Heart right ventricle (tissue), 16 donors: Measurements from ENCODE around the gene ARHGAP42. TPM values are rescaled to one million over a fixed set of nuclear protein-coding genes. Genes with fewer than 3 reads are reported as not detected.
A peak's percentile ranks its signal among the peaks of the same experiment; 100 is the strongest.

Experiments
- ATAC-seq, 8 donors: fragments of 200-7000 bp; cut with Tn5 transposase; one replicate each; pipeline ENCODE4 v1.9.1; 2020; ENCODE audit warnings: mild to moderate bottlenecking in 8 of 8, moderate library complexity in 8 of 8, moderate number of reproducible peaks in 1 of 8
- DNase-seq, 2 donors: peaks; one replicate each; pipeline ENCODE4 v3.0.0-alpha.2; 2020
- H3K27ac ChIP-seq, 10 donors: fragments of 200-600 bp; sonication (generic) in 2 of 10; one replicate each; pipeline versions ENCODE4 v1.5.0 to v1.8.0; 2020 to 2022; ENCODE audit warnings: mild to moderate bottlenecking in 3 of 10
- H3K27me3 ChIP-seq, 7 donors: fragments of 200-600 bp; one replicate each; pipeline ENCODE4 v1.8.0; 2021 to 2022; ENCODE audit warnings: mild to moderate bottlenecking in 2 of 7
- H3K36me3 ChIP-seq, 9 donors: fragments of 200-600 bp; sonication (generic) in 1 of 9; one replicate each; pipeline versions ENCODE4 v1.5.0 to v1.8.0; 2020 to 2022; ENCODE audit warnings: mild to moderate bottlenecking in 2 of 9
- H3K4me1 ChIP-seq, 9 donors: fragments of 200-600 bp; sonication (generic) in 1 of 9; one replicate each; pipeline versions ENCODE4 v1.5.0 to v1.8.0; 2020 to 2022; ENCODE audit warnings: mild to moderate bottlenecking in 4 of 9
- H3K4me3 ChIP-seq, 10 donors: fragments of 200-600 bp; sonication (generic) in 2 of 10; one replicate each; pipeline versions ENCODE4 v1.5.0 to v1.8.0; 2020 to 2022; ENCODE audit warnings: mild to moderate bottlenecking in 7 of 10, moderate library complexity in 2 of 10
- H3K9me3 ChIP-seq, 11 donors: fragments of 200-600 bp in 10 of 11; sonication (generic) in 2 of 11; one replicate each; pipeline versions ENCODE4 v1.5.0 to v1.8.0; 2013 to 2022; ENCODE audit warnings: mild to moderate bottlenecking in 2 of 11, control low read depth in 1 of 11, moderate library complexity in 1 of 11
- WGBS, 2 donors: extraction: QIAGEN DNeasy Blood & Tissue Kit; methylation state at CpG; one replicate each; pipeline ENCODE4 v1.1.7; 2013; ENCODE audit warnings: inconsistent platforms in 1 of 2; 5-methylcytosine and 5-hydroxymethylcytosine counted together
- intact Hi-C, 10 donors: fragments of 100-400 bp; cut with DNase I; formaldehyde crosslinking; loops; one replicate each; pipeline versions ENCODE4 v1.11.1 to v1.14.2; 2022
- polyA plus RNA-seq, 2 donors: library from polyadenylated mRNA; stranded (reverse); fragments of 200-250 nt; gene quantifications; one replicate each; pipeline ENCODE4 v1.2.3, GENCODE V29; 2013
- total RNA-seq, 10 donors: library from RNA; stranded (reverse); fragmentation: NEBNext Ultra II Directional in 3 of 10; extraction: Animal tissue kit (Norgen Biotek cat#: 25700) in 3 of 10; gene quantifications; one replicate each; pipeline versions ENCODE4 v1.2.1 to v1.2.4, GENCODE V29; 2021 to 2023
- TF ChIP-seq, protein P1 (sequence below), 9 donors: fragments of 200-600 bp; sonication (generic) in 2 of 9; IDR thresholded peaks; one replicate each; pipeline versions ENCODE4 v1.5.0 to v1.8.0; 2021 to 2022; ENCODE audit warnings: antibody characterized with exemption in 9 of 9, mild to moderate bottlenecking in 5 of 9, moderate library complexity in 1 of 9
- donor health status: Arrhythmogenic right ventricular cardiomyopathy.
- donor health status: ischemic (EF 13 %, LVEDD 7.1; RV severe dilation, severe dysfunction).
- donor health status: healthy with polysubstance abuse.
- donor health status: DM: no; HTN: yes; CAD: no.
- donor health status: DM: no; HTN: no; CAD: no.
- donor health status: ischemic (EF 25% LVEDD 6.9; RV normal size, moderate dysfunction).
- donor health status: ischemic (EF 25% LVEDD 5.7; RV mildly dilated, moderate dysfunction).
- donor health status: healthy.
- donor health status: DM: yes; HTN: yes; CAD: no.
- donor health status: Ischemic cardiomyopathy.
- donor health status: ischemic (EF 35%, LVEDD 5.7; RV mildly dilated, moderate dysfunction).
- donor health status: nonischemic (EF 11% LVEDD 7.7; RV severe dilation, severe dysfunction).
- donor health status: DM: yes; HTN: yes; CAD: no.
- donor health status: PGD.
- donor health status: ischemic (EF 29% LVEDD 5.4; RV normal size, mild dysfunction).
- donor health status: nonischemic (EF 23%, LVEDD 6.1; RV moderate dilation, normal function).

Gene ARHGAP42
- total and polyA plus RNA-seq, 12 donors, result 3.9 to 13.1 (median 8.8) TPM

GRCh38 chr11:100639140-100639539 lies 47.9 kb upstream of the ARHGAP42 start:
- Histone ChIP-seq H3K27ac (peak overlapping the region in 6 of 10 donors; percentile 6 to 38 (median 24)), H3K36me3 (no peaks in the 10 kb centered on the region), H3K4me3 (no peak overlapping the region), H3K9me3 (peaks cover 0 to 6% (median 0%) of the 10 kb centered on the region in 11 donors), H3K27me3 (no peaks in the 10 kb centered on the region), H3K4me1 (peaks cover 0 to 10% (median 0%) of the 10 kb centered on the region in 9 donors)
- intact Hi-C loops, result loop anchor here in 1 of 10 donors (5.0 kb wide), 1 partner anchor 62 kb away; no protein-coding TSS in a partner anchor
- TF ChIP-seq, protein P1, sequence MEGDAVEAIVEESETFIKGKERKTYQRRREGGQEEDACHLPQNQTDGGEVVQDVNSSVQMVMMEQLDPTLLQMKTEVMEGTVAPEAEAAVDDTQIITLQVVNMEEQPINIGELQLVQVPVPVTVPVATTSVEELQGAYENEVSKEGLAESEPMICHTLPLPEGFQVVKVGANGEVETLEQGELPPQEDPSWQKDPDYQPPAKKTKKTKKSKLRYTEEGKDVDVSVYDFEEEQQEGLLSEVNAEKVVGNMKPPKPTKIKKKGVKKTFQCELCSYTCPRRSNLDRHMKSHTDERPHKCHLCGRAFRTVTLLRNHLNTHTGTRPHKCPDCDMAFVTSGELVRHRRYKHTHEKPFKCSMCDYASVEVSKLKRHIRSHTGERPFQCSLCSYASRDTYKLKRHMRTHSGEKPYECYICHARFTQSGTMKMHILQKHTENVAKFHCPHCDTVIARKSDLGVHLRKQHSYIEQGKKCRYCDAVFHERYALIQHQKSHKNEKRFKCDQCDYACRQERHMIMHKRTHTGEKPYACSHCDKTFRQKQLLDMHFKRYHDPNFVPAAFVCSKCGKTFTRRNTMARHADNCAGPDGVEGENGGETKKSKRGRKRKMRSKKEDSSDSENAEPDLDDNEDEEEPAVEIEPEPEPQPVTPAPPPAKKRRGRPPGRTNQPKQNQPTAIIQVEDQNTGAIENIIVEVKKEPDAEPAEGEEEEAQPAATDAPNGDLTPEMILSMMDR (IDR thresholded peaks at IDR 0.05), result no peak
- DNase-seq, result no peak
- 46 to 50% methylated on average over 9 of the region's 9 CpGs for WGBS, 2 donors
- peak in 4 of 8 donors; percentile 29 to 64 (median 53) for ATAC-seq

- intact Hi-C loops, result no loop called here
- peak overlapping the region in 1 of 10 donors; percentile 36 for H3K27ac ChIP-seq
- TF ChIP-seq, protein P1 (IDR thresholded peaks at IDR 0.05), result no peak
- no peaks in the 10 kb centered on the region for H3K27me3 ChIP-seq
- H3K9me3 ChIP-seq, result peaks cover 0 to 6% (median 0%) of the 10 kb centered on the region in 11 donors
- H3K4me1 ChIP-seq, result peaks cover 0 to 4% (median 0%) of the 10 kb centered on the region in 9 donors
- 76 to 81% methylated on average over 2 of the region's 2 CpGs for WGBS, 2 donors
- no peak overlapping the region for H3K4me3 ChIP-seq
- ATAC-seq (no peak), DNase-seq (no peak)
- H3K36me3 ChIP-seq, result no peaks in the 10 kb centered on the region
These were observed 47.0 kb upstream of the ARHGAP42 start for GRCh38 chr11:100640071-100640470.

DNA sequence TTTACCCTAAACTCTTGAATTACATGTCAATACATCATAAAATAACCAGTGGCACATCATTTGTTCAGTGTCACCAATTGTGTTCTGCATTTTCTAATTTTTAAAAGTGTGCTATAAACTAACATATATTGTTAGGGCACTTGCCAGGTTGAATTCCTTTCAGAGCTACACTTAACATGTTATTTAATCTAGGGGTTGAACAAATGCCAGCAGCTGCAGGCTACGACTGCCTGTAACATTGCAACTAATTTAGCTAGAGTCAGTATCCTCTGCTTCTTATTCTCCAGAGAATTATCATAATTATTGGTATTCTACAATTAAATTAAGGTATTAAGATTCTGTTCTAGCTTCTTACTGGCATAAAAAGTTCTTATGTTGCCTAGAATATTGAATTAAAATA lies 46.4 kb upstream of the ARHGAP42 start:
- DNase-seq, result no peak
- peaks cover 0 to 6% (median 0%) of the 10 kb centered on the region in 11 donors for H3K9me3 ChIP-seq
- TF ChIP-seq, protein P1 (IDR thresholded peaks at IDR 0.05), result no peak
- 13 to 20% methylated on average over 1 of the region's 1 CpG for WGBS, 2 donors
- H3K27ac ChIP-seq, result no peak overlapping the region
- no peak for ATAC-seq
- no peaks in the 10 kb centered on the region for H3K36me3 ChIP-seq
- no peak overlapping the region for H3K4me3 ChIP-seq
- intact Hi-C loops, result no loop called here
- H3K27me3 ChIP-seq, result no peaks in the 10 kb centered on the region
- peaks cover 0 to 3% (median 0%) of the 10 kb centered on the region in 9 donors for H3K4me1 ChIP-seq

DNA sequence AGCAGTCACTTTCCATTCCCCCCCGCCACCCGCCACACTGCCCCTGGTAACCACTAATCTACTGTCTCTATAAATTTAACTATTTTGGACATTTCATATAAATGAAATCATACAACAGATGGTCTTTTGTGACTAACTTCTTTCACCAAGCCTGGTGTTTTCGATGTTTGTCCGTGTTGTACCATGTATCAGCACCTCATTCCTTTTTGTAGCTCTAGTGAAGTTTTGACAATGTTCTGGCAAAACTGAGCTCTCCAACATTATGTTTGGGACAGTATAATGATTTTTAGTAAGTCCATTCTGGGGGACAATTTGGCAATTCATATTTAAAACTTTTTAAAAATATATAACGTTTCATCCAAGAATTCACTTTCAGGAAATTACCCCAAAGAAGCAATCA lies 45.6 kb upstream of the ARHGAP42 start:
- no peaks in the 10 kb centered on the region for H3K27me3 ChIP-seq
- no peak for DNase-seq
- WGBS, 2 donors, result 82 to 93% methylated on average over 5 of the region's 5 CpGs
- intact Hi-C loops, result no loop called here
- H3K9me3 ChIP-seq, result peaks cover 0 to 6% (median 0%) of the 10 kb centered on the region in 11 donors
- no peak for ATAC-seq
- H3K36me3 ChIP-seq, result no peaks in the 10 kb centered on the region
- TF ChIP-seq, protein P1 (IDR thresholded peaks at IDR 0.05), result no peak
- peaks cover 0 to 3% (median 0%) of the 10 kb centered on the region in 9 donors for H3K4me1 ChIP-seq
- no peak overlapping the region for H3K27ac ChIP-seq
- no peak overlapping the region for H3K4me3 ChIP-seq
